AG04449 (cell line): ENCODE results near the gene PLA2G7.
"Not testable (repeated sequence)": the region's sequence is repeated elsewhere in the genome, so short reads cannot be mapped to it uniquely, and the experiment has no call there.

Experiments used
- CTCF ChIA-PET: fragments of 350-600 bp; formaldehyde crosslinking; extraction: SDS; loops from one replicate; lab custom pipeline; 2021; ENCODE audit warnings: antibody characterized with exemption; lab: Yijun Ruan, JAX
- POLR2A ChIA-PET: fragments of 400-600, 350-600 bp; formaldehyde crosslinking; extraction: SDS; loops from one replicate; lab custom pipeline; 2020; ENCODE audit warnings: antibody characterized with exemption, inconsistent platforms; lab: Yijun Ruan, JAX
- DNase-seq: peaks from one replicate; pipeline ENCODE4 v3.0.0-alpha.2; 2010; ENCODE audit warnings: low read depth, low spot score
- H3K4me3 ChIP-seq: 2 replicates; pipeline ENCODE4 v1.5.1; 2011; ENCODE audit warnings: low read depth, mild to moderate bottlenecking, control low read depth, low read length
- CTCF ChIP-seq: IDR thresholded peaks from one replicate; pipeline ENCODE4 v1.5.1; 2011; ENCODE audit warnings: mild to moderate bottlenecking, moderate library complexity, low read length, control low read depth, inconsistent platforms; ENCODE audit not compliant: insufficient read depth; ENCODE audit errors: missing control alignments

The PLA2G7 gene

DNA sequence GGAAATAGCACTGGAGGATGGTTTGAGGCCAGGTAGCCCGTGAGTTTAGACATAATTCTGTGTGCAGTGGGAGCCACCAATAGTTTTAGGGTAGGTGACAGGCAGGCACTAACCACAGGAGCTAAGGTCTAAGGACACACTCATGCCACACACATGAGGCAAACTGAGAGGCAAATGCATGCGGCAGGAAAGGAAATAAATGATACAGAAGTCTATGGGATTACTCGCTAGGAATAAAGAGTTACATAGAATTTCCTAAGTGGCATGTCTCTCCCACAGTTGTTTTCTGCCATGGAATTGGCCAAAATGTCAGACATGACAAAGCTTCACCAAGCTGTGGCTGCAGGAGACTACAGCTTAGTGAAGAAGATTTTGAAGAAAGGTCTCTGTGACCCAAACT is 16.5 kb upstream of the PLA2G7 start:
- H3K4me3 ChIP-seq = no peak overlapping the region
- ChIA-PET POLR2A (no interaction called here), CTCF (no interaction called here)
- no peak for TF ChIP-seq CTCF
- DNase-seq = no peak

- ChIA-PET POLR2A (no interaction called here), CTCF (no interaction called here)
- DNase-seq = no peak
- no peak overlapping the region for H3K4me3 ChIP-seq
- TF ChIP-seq CTCF = no peak
Measured at GRCh38 chr6:46749731-46750130, 14.6 kb upstream of the PLA2G7 start.

GRCh38 chr6:46748940-46749503 is 13.8 kb upstream of the PLA2G7 start:
- H3K4me3 ChIP-seq = no peak overlapping the region
- TF ChIP-seq CTCF = no peak
- DNase-seq = no peak
- ChIA-PET POLR2A (no interaction called here), CTCF (no interaction called here)

DNA sequence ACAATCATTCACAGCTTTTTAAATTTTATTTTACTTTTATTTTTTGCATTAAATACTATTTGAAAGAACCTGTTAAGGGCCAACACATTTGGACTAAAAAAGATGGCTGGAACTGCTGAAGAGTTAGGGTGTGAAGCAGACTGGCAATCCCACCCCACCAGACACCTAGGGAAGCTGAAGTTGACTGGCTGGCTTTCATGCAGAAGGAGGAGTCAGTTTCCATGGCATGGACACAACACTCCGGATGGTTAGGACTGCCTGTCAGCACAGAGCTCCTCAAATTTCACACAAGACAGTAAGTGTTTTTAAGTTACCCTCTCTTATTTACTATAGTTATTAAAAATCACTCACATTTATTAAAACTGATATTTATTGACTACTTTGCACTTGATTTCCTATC is 11.5 kb upstream of the PLA2G7 start, which contains the start of gene ANKRD66:
TSS of gene ANKRD66 (plus strand) at position 238 of the 400 bp plus-strand sequence. CDS start 5,016 bp downstream, outside the sequence.
- ChIA-PET CTCF (no interaction called here), POLR2A (no interaction called here)
- no peak for TF ChIP-seq CTCF
- DNase-seq = no peak
- H3K4me3 ChIP-seq = no peak within 1 kb of the TSS

- CTCF ChIA-PET = no interaction called here
- H3K4me3 ChIP-seq = no peak overlapping the region
- TF ChIP-seq CTCF = no peak
- DNase-seq = no peak
- POLR2A ChIA-PET = no interaction called here
Measured at GRCh38 chr6:46745973-46746372, 10.8 kb upstream of the PLA2G7 start.

DNA sequence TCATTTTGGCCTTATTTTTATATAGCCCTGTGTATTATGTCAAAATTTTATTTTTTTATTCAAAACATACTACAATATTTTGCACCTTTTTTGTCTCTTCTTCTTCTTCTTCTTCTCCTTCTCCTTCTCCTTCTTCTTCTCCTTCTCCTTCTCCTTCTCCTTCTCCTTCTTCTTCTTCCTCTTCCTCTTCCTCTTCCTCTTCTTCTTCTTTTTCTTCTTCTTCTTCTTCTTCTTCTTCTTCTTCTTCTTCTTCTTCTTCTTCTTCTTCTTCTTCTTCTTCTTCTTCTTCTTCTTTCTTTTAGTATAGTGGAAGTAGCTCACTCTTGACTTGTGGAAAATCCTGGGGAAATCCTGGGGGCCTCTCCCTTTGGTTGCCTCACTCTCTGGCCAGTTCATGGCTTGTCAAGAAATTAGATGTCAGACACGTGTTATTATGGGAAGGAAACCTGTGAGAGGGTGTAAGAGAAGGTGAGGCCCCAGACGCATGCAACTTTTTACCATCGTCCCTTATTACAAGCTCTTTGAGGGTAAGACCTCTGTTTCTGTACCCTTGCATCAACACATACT is 9.1 kb upstream of the PLA2G7 start:
- H3K4me3 ChIP-seq, DNase-seq, POLR2A ChIA-PET, CTCF ChIA-PET: not testable (repeated sequence)
